Inflammatory macrophage treated with lipopolysaccharide for 4 hours (primary cell): Measurements from ENCODE around the gene BAIAP2L1.
"Not testable (repeated sequence)": the region's sequence is repeated elsewhere in the genome, so short reads cannot be mapped to it uniquely, and the experiment has no call there.

Experiments used
- DNase-seq: peaks from one replicate; pipeline ENCODE4 v3.0.0-alpha.2; 2020

BAIAP2L1 gene

GRCh38 chr7:98317366-98318040, 83.4 kb downstream of the BAIAP2L1 start:
- no peak for DNase-seq

DNA sequence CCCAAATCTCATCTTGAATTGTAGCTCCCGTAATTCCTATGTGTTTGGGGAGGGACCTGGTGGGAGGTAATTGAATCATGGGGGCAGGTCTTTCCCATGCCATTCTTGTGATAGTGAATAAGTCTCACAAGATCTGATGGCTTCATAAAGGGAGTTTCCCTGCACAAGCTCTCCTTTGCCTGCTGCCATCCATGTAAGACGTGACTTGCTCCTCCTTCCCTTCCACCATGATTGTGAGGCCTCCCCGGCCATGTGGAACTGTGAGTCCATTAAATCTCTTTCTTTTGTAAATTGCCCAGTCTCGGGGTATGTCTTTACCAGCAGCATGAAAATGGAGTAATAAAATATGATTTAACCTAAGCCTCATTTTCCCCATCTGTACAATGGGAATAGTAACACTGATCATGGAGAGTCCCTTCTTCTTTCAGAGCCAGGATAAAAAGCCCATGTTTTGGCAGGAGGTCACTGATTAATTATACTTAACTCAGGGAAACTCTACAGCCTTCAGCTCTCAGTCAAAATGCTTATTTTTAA, 84.8 kb downstream of the BAIAP2L1 start:
- DNase-seq: not testable (repeated sequence)

DNA sequence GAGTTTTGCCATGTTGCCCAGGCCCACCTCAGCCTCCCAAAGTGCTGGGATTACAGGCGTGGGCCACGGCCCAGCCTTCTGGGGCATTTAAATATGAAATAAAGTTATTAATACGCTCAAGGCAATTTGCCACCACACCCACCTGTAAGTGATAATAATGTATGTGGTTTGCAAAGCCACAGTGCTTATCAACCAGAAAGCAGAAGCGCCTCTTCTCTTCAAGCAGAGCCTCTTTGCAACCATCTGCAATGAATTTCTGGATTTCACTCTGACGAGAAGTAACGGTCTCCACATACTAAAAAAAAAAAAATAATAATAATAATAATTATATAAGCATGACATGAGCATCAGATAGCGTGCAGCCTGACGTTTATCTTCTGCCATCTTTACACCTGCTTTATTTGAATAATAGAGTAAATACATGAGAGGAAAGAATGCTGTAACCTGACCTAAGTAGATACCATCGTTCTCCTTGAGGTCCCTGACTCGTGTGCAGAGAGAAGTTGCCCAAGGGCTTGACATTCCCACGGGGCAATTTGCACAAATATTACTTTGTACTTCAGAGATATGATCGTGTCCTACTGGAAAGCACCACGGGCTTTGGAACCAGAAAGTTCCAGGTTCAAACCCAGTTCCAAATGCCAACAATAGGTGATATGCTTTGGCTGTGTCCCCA, 85.4 kb downstream of the BAIAP2L1 start:
- no peak for DNase-seq

GRCh38 chr7:98314469-98314868, 86.4 kb downstream of the BAIAP2L1 start:
- no peak for DNase-seq

GRCh38 chr7:98312201-98312600, 88.7 kb downstream of the BAIAP2L1 start:
- no peak for DNase-seq

DNA sequence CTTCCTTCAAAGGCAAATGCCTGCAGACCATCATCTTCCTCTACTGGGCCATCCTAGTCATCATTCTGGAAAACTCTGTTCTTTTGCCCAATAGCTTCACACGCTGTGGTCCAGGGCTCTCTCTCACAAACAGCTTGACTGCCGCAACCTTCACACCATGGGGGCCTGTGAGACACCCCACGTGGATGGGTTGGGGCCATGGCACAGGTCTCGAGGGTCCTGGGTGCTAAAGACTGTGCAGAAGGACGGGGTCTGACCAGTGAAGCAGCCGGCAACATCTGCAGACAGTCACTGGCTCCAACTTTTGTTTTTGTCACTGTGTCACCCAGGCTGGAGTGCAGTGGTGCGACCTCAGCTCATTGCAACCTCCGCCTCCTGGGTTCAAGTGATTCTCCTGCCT, 91.3 kb downstream of the BAIAP2L1 start:
- no peak for DNase-seq

- DNase-seq: no peak
Measured at GRCh38 chr7:98307971-98308466, 92.9 kb downstream of the BAIAP2L1 start.

- DNase-seq: no peak
Measured at GRCh38 chr7:98305951-98306535, 94.8 kb downstream of the BAIAP2L1 start.

GRCh38 chr7:98303906-98304305, 97.0 kb downstream of the BAIAP2L1 start:
- DNase-seq: no peak

DNA sequence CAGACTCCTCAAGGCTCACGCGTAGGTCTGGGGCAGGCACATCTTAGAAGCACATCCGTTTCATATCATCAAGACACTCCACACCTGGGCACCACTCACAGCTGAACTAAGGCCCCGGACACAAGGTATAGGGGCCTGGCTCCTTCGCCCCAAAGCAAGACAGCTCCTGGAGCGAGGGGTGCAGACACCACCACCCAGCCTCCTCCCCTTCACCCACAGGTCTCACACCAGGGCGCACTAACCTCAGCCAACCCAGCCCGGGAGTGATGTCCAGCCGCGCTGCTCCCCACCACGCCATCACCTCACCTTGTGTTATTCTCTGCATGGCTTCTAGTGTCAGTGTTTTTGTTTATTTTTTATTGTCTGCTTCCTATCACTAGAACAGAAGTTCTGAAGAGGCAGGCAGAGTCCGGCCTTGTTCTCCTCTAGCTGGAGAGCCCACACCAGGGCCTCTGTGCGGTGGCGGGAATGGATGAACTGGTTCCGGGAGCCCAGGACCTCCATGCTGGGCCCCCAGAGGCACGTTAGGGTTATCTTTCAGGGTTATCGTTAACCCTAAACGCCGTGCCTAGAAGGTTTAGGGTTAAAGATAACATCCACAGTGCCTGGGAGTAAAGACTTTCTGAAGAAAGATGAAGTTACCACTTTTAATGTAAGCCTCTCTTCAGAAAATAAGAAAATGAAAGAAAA, 97.6 kb downstream of the BAIAP2L1 start:
- no peak for DNase-seq

DNA sequence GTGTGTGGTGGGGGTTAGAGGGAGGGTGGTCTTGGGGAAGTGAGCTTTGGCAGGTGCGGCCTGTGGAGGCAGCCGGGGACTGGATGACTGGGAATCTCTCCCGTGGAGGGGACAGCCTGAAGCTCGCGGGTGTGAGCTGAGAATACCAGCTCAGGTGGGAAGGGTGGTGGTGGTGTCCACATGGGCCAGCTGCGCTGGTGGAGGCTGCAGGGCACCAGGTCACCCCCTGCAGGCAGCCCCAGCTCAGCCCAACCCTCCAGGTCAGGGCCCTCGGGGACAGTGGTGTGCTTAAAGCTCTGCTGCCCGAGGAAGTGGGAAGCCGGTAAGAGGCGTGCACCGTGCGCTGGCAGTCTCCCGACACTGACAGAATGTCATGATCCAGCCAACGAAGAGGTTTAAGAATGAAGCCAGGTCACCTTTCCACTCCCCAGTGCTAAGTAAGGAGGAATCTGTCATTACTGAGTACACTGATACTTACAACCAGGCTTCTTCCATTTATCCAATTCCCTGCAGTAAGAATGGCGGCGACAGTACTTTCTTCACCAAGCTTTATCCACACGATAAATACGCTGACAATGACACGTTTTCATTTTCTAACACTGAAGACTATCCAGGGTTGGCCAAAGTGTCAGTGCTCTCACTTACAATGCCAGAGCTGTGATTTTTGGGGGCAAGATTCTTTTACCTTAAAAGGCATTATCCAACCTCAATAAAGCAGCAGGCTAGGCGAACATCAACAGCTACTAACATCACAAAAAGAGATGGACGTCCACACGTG, 99.0 kb downstream of the BAIAP2L1 start:
- no peak for DNase-seq

- no peak for DNase-seq
Measured at GRCh38 chr7:98300595-98301372, 100.1 kb downstream of the BAIAP2L1 start.

DNA sequence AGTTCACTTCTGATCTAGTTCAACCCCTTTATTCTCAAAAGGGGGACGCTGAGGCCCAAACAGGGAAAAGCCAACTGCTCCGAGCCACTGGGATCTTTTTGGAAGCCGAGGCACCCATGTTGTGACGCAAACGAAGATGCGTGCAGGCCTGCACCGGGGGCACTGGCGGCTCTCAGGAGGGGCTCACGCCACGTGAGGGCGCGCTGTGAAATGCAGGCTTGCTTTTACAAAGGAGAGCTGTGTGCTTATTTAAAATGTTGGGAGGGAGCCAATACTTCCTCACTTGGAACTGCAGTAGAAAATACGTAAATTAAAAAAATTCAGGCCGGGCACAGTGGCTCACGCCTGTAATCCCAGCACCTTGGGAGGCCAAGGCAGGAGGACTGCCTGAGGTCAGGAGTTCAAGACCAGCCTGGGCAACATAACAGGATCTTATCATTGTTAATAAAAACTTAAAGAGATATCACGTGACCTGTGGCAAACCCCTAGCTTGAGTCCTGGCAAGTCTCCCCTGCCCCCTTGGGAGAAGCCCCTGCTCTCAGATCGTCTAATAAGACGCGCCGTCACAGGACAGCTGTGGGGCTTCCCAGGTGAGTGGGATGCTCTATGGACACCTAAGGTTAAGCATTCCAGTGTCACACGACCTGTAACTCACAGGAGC, 103.1 kb downstream of the BAIAP2L1 start:
- no peak for DNase-seq

DNA sequence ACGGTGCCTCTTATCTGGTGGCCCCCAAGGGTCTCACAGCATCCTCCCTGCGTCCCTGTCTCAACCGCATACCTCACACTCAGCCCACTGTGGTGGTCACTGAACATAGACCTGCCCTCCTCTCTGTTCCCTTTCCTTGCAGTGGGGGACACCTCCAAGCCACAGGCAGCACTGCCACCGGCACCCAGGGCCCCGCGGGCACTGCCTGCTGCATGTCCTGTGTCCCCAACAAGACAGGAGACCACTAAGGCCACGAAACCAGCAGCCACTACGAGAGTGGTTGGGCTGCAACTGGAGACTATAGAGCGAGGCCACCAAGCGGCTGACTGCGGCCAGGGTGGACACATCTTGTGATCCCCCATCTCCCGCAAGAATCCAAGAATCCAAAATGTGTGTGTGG, 104.1 kb downstream of the BAIAP2L1 start:
- no peak for DNase-seq

- no peak for DNase-seq
Measured at GRCh38 chr7:98295467-98296192, 105.3 kb downstream of the BAIAP2L1 start.

GRCh38 chr7:98294798-98295382, 106.0 kb downstream of the BAIAP2L1 start:
- DNase-seq: no peak

DNA sequence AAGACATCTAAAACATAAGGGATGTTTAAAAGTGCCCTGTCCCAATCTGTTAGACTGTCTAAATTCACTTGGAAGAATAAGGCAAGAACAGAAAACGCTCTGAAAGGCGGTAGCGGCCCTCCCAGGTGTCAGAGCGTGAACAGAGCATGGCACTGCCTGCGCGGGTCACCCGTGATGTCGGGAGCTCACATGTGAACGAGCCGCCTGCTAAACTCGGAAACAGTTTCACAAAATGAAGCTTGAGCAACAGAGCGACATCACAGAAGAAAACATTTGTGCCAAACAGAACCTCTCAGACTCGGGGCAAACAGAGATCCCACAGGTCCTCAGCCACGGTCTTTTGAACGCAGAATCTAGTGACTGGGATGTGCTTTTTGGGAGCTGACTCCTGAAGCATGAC, 106.6 kb downstream of the BAIAP2L1 start:
- no peak for DNase-seq

DNA sequence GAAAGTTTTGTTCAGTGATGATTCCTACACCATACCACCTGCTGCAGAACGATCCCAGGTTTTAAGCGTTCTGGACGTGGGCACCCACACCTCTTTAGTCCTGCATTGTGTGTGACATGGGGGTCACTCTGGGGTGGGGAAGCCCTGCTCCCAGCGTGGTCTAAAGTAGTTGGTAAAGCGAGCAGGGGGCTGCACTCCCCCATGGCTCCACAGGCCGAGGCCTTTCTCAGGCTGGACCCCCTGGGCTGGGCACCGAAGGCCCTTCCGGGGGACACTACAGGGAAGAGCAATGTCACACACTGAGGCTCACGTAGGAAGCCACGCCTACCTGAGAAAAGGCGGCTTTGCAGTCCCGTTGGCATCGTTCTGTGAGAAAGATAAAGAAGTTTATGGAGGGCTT, 107.1 kb downstream of the BAIAP2L1 start:
- DNase-seq: no peak

DNA sequence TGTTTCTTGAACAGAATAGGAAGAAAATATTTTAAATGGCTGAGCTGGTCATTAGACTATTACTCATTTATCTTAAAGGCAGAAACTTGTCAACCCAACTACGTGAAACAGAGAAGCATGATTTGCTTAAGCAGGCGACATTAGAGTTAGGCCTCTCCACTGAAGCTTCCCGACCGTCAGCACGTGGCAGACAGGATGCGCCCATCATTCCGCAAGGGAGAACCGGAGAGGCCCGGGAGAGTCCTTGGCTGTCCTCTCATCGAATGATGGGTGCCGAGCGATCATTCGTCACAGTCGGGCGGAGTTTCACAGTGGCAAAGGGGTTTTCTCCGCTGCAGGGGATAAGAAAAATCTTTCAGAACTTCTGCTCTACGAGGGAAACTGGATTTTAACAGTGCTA, 107.6 kb downstream of the BAIAP2L1 start:
- DNase-seq: no peak

DNA sequence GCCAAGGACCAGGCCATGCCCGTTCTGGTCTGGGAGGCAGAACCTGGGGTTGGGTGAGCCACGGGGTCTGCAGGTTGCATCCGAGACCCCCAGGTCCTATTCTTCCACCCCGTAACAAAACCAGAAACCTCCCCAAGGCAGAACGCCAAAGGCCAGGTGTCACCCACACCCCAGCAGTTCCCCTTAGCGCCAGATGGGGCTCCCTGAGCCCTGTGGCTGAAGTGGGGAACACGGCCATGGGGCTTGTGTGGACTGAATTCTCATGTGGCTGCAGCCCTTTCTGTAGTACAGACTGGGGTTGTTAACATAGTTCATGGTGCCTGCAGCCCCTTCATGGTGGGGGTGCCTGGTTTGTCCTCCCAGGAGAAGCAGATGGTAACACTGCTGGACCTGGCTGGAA, 109.2 kb downstream of the BAIAP2L1 start:
- no peak for DNase-seq
